RWPE1 (cell line): Measurements from ENCODE around the gene KCNE2.
A peak's percentile ranks its signal among the peaks of the same experiment; 100 is the strongest.

ENCODE experiments used
- CTCF ChIA-PET: fragments of 350-600 bp; sonication (Branson Sonifier 250); formaldehyde crosslinking; extraction: SDS; loops from one replicate; lab custom pipeline; 2021; lab: Yijun Ruan, JAX
- POLR2A ChIA-PET: fragments of 400-600 bp; formaldehyde crosslinking; extraction: SDS; loops from one replicate; lab custom pipeline; 2020; ENCODE audit warnings: antibody characterized with exemption; ENCODE audit not compliant: low non-redundant PET; lab: Yijun Ruan, JAX
- DNase-seq: peaks from one replicate; pipeline ENCODE4 v3.0.0; 2012; ENCODE audit warnings: low spot score
- H3K27ac ChIP-seq: fragments of 450-650 bp; 2 replicates; pipeline ENCODE4 v1.5.1; 2017
- CTCF ChIP-seq: fragments of 450-650 bp; conservative IDR thresholded peaks from 2 replicates; pipeline ENCODE4 v1.5.1; 2017; ENCODE audit warnings: low read depth, mild to moderate bottlenecking

KCNE2 gene

GRCh38 chr21:34333121-34333739 is 30.6 kb upstream of the KCNE2 start:
- POLR2A ChIA-PET, result no interaction called here
- no peak for DNase-seq
- no peak overlapping the region for H3K27ac ChIP-seq
- no peak for TF ChIP-seq CTCF
- CTCF ChIA-PET, result interaction anchor here (0.6 kb wide), 1 partner anchor 252 kb away, joined by 5 read pairs; no protein-coding TSS in a partner anchor

- POLR2A ChIA-PET, result no interaction called here
- H3K27ac ChIP-seq, result no peak overlapping the region
- TF ChIP-seq CTCF, result no peak
- no peak for DNase-seq
- CTCF ChIA-PET, result interaction anchor here (1.6 kb wide), 1 partner anchor 412 kb away, joined by 6 read pairs; no protein-coding TSS in a partner anchor
Measured at GRCh38 chr21:34335316-34335715, 28.5 kb upstream of the KCNE2 start.

GRCh38 chr21:34336245-34336644 is 27.6 kb upstream of the KCNE2 start:
- ChIA-PET CTCF (no interaction called here), POLR2A (no interaction called here)
- TF ChIP-seq CTCF, result no peak

GRCh38 chr21:34336756-34337391 is 26.9 kb upstream of the KCNE2 start:
- H3K27ac ChIP-seq, result no peak overlapping the region
- CTCF ChIA-PET, result no interaction called here
- POLR2A ChIA-PET, result no interaction called here
- no peak for TF ChIP-seq CTCF
- DNase-seq, result no peak

More at GRCh38 chr21:34336245-34336644, 27.6 kb upstream of the KCNE2 start:
- no peak overlapping the region for H3K27ac ChIP-seq
- no peak for DNase-seq

GRCh38 chr21:34337741-34338140 is 26.1 kb upstream of the KCNE2 start:
- no peak overlapping the region for H3K27ac ChIP-seq
- ChIA-PET POLR2A (no interaction called here), CTCF (no interaction called here)
- TF ChIP-seq CTCF, result no peak
- peak; percentile 9 for DNase-seq

GRCh38 chr21:34338226-34338625 is 25.6 kb upstream of the KCNE2 start:
- H3K27ac ChIP-seq, result no peak overlapping the region
- ChIA-PET POLR2A (no interaction called here), CTCF (no interaction called here)
- no peak for TF ChIP-seq CTCF
- DNase-seq, result no peak
